Epithelial cell of esophagus (primary cell): Measurements from ENCODE around the gene TRAP1.

Experiments
- DNase-seq: peaks from one replicate; pipeline ENCODE4 v3.0.0; 2010; ENCODE audit warnings: low read depth
- H3K4me3 ChIP-seq: 2 replicates; pipeline ENCODE4 v1.5.1; 2011; ENCODE audit warnings: mild to moderate bottlenecking, low read length, control low read depth
- TF ChIP-seq, protein P1 (sequence below): IDR thresholded peaks from 2 replicates; pipeline ENCODE4 v1.5.1; 2011; ENCODE audit warnings: low read depth, mild to moderate bottlenecking, low read length, control low read depth, inconsistent platforms; ENCODE audit not compliant: insufficient read depth; ENCODE audit errors: missing control alignments

Gene TRAP1

DNA sequence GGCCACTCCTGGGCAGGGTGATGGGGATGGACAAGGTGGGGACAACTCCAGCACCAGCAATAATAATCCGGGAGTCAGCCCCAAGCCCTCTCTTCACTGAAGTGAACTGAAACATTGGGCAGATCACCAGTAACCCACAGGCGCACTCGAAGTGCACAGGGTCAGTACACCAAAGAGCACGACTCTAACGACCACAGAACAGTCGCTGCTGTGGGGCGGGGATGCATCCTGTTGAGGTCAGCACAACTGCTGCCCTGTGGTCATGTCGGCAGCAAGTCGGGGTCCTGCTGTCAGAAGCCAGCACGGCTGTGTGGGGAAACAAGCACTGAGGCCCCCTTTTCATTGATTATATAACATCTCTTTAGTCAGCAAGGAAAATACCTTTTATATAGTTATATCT lies 48.2 kb downstream of the TRAP1 start:
- H3K4me3 ChIP-seq = no peak overlapping the region
- DNase-seq = no peak
- TF ChIP-seq, protein P1, sequence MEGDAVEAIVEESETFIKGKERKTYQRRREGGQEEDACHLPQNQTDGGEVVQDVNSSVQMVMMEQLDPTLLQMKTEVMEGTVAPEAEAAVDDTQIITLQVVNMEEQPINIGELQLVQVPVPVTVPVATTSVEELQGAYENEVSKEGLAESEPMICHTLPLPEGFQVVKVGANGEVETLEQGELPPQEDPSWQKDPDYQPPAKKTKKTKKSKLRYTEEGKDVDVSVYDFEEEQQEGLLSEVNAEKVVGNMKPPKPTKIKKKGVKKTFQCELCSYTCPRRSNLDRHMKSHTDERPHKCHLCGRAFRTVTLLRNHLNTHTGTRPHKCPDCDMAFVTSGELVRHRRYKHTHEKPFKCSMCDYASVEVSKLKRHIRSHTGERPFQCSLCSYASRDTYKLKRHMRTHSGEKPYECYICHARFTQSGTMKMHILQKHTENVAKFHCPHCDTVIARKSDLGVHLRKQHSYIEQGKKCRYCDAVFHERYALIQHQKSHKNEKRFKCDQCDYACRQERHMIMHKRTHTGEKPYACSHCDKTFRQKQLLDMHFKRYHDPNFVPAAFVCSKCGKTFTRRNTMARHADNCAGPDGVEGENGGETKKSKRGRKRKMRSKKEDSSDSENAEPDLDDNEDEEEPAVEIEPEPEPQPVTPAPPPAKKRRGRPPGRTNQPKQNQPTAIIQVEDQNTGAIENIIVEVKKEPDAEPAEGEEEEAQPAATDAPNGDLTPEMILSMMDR = no peak

DNA sequence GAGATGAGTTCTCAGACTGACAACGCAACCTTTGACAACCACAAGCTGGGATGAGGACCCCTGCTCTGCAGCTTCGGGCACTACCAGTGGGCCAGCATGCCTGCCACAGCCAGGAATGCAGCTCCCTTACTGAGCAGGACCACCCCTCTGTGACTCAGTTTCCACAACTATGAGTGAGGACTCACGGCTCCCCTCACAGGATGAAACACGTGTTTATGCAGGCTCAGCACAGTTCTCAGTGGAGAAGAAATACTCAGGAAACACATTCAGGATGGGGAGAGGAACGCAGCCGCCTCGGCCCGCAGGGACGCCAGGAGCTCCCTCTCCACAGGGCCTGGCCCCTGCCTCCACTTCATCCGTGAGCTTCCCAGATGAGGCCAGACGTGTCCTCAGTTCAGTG lies 48.7 kb downstream of the TRAP1 start:
- DNase-seq = no peak
- TF ChIP-seq, protein P1 = no peak
- H3K4me3 ChIP-seq = no peak overlapping the region

DNA sequence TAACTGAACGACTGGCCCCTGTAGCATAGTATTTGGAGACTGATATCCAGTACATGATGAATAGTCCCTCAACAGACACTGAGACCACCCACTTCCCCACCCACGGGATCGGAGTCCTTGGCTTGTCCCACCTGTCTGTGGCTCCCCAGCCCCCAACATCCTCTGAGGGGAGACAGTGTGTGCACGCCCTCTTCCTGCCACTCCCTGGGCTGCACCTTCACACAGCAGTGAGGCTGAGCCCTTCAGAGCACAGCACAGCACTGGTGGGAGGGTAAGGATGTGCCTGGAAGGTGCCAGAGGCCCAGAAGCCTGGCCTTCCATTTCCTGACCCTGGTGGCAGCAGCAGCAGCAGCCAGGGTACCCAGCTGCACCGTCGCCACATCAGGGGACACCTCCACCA lies 51.8 kb downstream of the TRAP1 start:
- H3K4me3 ChIP-seq = no peak overlapping the region
- DNase-seq = no peak

DNA sequence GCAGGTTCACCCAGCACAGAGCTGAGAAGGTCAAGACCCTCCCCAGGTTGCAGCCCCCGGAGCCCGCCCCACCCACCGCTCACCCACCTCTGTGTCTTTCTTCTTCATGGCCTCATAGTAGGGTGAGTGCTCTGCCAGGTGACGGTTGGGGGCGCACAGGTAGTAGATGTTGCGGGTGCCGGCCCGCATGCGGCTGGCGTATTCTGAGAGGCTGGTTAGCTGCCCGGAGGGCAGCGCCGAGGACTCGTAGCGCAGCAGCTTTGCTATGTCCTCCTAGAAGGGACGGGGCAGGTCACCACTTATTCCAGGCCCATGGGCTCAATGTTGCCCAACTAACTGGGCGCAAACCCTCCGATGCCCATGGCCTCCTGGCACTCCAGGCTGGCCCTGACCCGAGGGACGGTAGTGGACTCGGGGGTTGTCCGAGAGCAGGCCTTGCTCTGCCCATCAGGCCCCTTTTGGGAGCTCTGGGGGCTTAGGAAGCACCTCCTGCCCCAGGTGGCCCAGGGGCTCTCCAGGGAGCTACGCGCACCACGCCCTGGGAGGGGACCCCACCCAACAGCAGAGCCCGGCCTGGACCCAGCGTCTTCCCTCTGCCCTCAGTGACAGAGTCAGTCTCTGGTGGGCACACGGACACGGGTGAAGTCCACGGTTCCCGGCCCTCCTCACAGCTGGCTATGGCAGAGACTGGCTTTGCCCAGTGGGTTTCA lies 53.0 kb downstream of the TRAP1 start:
- TF ChIP-seq, protein P1 = no peak
- no peak overlapping the region for H3K4me3 ChIP-seq
- no peak for DNase-seq

More for the DNA sequence above, 51.8 kb downstream of the TRAP1 start:
- TF ChIP-seq, protein P1 = no peak

DNA sequence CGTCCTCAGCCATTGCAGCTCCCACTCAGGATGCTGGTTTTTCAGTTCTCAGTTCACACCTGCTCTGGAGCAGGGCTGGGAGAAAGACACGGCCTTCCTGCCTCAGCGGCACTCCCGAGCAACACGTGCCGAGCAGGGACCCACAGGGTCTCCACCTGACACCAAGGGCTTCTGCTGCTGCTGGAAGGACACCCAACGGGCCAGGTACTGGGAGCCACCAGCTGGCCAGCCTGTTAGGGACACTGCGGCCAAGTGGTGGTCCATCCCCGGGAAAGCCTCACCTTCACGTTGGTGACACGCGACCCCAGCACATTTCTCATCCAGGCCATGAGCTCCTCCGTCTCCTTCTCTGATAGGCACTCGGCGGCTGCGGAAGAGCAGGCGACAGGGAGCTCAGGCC lies 54.7 kb downstream of the TRAP1 start:
- TF ChIP-seq, protein P1 = no peak
- no peak overlapping the region for H3K4me3 ChIP-seq
- DNase-seq = no peak

DNA sequence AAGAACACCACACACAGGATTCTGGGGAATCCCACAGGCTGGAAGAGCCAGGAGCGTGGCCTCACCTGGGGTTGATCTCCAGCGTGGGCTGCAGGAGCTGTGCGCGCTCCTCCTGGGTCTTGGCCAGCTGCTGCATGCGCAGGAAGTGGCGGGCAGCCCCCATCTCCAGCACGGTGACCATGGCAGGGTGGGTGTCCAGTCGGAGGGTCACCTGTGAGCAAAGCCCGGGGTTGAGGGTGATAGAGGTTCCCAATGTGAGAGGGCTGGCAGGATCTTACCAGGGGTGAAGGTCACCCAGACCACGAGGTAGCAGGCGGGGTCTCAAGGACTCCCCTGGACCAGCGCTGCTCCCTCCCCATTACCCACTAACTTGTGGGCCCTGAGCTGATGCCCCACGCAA lies 55.4 kb downstream of the TRAP1 start:
- TF ChIP-seq, protein P1 = no peak
- DNase-seq = no peak
- H3K4me3 ChIP-seq = no peak overlapping the region

DNA sequence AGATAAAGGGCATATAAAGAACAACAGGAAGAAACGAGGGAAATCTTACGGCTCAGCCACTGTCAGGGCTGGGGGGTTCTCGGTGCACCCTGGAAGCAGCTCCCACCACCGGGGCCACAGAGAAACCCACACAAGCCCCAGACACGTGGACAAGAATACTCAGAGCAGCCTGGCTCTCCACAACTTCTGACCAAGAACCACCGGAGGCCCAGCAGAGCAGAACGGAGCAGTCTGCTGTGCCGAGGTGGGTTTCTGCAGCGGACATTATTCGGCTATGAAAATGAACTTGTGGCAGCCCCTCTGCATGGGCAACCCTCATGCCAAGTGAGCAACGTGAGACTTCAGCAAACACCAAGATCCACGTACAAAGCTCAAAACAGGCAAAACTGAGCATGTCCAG lies 56.0 kb downstream of the TRAP1 start:
- TF ChIP-seq, protein P1 = no peak
- no peak for DNase-seq
- H3K4me3 ChIP-seq = no peak overlapping the region
